ENCODE results near the gene TRIM33. TPM values are rescaled to one million over a fixed set of nuclear protein-coding genes. Genes with fewer than 3 reads are reported as not detected.
A peak's percentile ranks its signal among the peaks of the same experiment; 100 is the strongest.

Gene TRIM33
- total RNA-seq, 1 donor from 2014 or later, result 72.3 TPM

DNA sequence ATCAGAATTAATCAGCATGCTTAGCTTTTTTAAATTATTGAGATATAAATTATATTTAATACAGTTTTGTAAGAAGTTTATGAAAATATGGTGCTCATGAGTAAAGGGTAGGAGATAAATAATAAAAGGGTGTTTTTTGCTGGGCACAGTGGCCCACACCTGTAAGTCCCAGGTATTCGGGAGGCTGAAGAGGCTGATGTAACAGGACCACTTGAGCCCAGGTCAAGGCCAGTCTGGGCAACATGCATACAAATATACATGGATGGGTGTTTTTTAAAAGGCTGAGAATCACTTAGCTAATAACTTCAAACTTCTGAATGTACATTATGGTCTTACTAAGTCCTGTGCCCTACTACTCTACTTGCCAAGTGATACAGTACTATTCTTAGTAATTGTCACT is 73.2 kb downstream of the TRIM33 start:
- TF ChIP-seq, protein P1, sequence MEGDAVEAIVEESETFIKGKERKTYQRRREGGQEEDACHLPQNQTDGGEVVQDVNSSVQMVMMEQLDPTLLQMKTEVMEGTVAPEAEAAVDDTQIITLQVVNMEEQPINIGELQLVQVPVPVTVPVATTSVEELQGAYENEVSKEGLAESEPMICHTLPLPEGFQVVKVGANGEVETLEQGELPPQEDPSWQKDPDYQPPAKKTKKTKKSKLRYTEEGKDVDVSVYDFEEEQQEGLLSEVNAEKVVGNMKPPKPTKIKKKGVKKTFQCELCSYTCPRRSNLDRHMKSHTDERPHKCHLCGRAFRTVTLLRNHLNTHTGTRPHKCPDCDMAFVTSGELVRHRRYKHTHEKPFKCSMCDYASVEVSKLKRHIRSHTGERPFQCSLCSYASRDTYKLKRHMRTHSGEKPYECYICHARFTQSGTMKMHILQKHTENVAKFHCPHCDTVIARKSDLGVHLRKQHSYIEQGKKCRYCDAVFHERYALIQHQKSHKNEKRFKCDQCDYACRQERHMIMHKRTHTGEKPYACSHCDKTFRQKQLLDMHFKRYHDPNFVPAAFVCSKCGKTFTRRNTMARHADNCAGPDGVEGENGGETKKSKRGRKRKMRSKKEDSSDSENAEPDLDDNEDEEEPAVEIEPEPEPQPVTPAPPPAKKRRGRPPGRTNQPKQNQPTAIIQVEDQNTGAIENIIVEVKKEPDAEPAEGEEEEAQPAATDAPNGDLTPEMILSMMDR (IDR thresholded peaks at IDR 0.05; ENCODE audit: unreplicated experiment), result no peak
- H3K9me3 Mint-ChIP-seq, result peaks cover 27% of the 10 kb centered on the region
- H3K36me3 Mint-ChIP-seq, result peaks cover 33% of the 10 kb centered on the region
- peaks cover 11% of the 10 kb centered on the region for H3K4me1 Mint-ChIP-seq
- H3K27ac Mint-ChIP-seq, result no peak overlapping the region
- DNase-seq (ENCODE audit: low spot score in 2 of 2, unreplicated experiment in 2 of 2), result no peak
- no peak overlapping the region for H3K4me3 Mint-ChIP-seq
- no peaks in the 10 kb centered on the region for H3K27me3 Mint-ChIP-seq (ENCODE audit: low read depth)

DNA sequence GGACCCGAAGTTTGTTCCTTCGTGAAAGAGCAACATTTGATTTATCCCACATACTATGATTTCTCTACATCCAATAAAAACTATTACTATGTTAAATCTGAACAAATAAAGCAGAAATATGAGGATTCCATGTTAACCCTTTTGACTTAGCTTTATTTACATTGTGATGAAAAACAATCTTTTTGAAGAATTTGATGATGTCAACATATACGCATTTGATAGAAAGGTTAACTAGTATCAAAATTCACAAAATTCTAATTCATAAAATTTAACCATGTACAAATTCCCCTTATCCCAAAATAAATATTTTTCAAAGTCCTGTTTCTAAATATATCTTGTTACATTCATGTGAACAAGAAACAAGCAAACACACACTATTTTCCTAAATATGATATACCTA is 74.2 kb downstream of the TRIM33 start:
- no peak overlapping the region for H3K4me3 Mint-ChIP-seq
- H3K9me3 Mint-ChIP-seq, result peaks cover 27% of the 10 kb centered on the region
- H3K27ac Mint-ChIP-seq, result no peak overlapping the region
- H3K27me3 Mint-ChIP-seq (ENCODE audit: low read depth), result no peaks in the 10 kb centered on the region
- DNase-seq (ENCODE audit: low spot score in 2 of 2, unreplicated experiment in 2 of 2), result no peak
- H3K4me1 Mint-ChIP-seq, result peaks cover 11% of the 10 kb centered on the region
- H3K36me3 Mint-ChIP-seq, result peaks cover 31% of the 10 kb centered on the region
- TF ChIP-seq, protein P1 (IDR thresholded peaks at IDR 0.05; ENCODE audit: unreplicated experiment), result no peak

DNA sequence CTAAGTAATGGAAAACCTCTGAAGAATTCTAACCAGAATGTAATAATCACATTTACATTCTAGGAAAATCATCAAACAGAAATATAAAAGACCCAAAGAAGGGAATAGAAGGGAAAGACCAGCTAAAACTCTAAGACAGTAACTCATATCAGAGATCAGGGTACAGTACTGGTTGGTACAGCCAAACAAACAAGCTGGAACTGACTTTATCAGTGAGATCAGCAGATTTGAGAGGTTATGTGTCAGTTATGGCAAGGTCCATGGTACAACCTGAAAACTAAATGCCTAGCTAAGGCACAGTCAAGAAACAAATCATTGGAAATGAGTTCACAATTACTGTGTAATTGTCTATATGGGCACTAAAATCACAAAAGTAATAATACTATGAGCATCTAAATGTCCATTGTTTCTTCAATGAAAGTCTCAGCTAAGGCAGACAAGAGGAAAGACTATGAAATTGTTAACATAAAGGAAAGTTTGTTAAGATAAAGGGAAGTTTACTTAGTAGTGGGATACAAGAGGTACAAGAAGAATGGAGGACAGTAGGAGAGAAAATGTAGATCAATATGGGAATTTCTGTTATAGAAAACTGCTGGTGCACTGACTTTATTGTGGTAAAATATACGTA is 75.8 kb downstream of the TRIM33 start:
- Mint-ChIP-seq H3K4me3 (no peak overlapping the region), H3K9me3 (peaks cover 14% of the 10 kb centered on the region), H3K27ac (peak overlapping the region; percentile 64), H3K36me3 (peaks cover 21% of the 10 kb centered on the region), H3K4me1 (peaks cover 11% of the 10 kb centered on the region), H3K27me3 (ENCODE audit: low read depth) (no peaks in the 10 kb centered on the region)
- no peak for DNase-seq (ENCODE audit: low spot score in 2 of 2, unreplicated experiment in 2 of 2)
- TF ChIP-seq, protein P1 (IDR thresholded peaks at IDR 0.05; ENCODE audit: unreplicated experiment), result no peak

DNA sequence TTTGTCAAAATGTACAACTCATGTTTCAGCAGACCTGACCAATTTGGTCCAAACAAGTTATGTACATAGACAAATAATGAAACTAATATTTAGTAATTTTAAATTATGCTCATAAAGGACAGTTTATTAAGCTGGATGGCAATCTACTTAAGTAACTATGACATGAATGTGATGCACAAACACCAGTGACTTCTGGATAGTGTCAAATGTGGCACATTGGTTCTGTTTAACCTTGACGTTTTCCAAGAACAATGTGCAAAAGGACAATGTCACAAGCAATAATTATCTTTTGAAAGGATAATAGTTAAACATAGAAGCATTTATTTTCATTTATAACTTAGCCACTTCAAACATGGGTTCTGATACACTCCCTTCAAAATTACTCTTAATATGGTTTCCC is 80.0 kb downstream of the TRIM33 start:
- Mint-ChIP-seq H3K27me3 (ENCODE audit: low read depth) (no peaks in the 10 kb centered on the region), H3K4me3 (no peak overlapping the region), H3K4me1 (peaks cover 7% of the 10 kb centered on the region), H3K9me3 (no peaks in the 10 kb centered on the region), H3K27ac (no peak overlapping the region), H3K36me3 (peaks cover 10% of the 10 kb centered on the region)
- TF ChIP-seq, protein P1 (IDR thresholded peaks at IDR 0.05; ENCODE audit: unreplicated experiment), result no peak
- no peak for DNase-seq (ENCODE audit: low spot score in 2 of 2, unreplicated experiment in 2 of 2)

DNA sequence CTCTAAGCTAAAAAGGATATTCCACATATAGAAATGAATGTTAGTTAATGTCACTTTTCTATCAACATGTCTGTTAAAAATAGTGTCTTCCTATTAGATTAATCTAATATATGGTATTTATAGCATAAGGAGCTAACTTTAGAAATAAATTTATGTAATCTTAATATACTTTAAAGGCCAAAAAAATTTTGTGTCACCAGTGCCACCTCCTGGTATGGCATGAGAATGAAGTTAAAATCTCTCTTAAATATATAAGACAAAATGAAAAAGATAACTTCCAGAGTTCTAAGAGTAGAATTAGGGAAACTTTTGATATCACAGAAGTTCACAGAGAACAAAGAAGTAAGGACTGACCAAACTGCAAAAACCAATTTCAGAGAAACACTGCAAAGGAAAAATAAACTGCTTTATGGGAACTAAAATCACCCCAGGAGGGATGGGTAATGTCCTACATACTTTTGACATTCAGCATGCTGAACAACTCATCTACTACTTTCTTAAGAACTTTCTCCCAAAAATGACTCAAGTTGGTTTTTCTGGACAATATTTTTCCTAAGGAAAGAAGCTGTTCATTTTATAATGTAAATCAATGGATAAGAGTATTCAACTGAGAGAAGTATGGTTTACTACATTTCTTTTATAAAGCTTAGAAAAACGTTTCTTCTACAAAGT is 82.8 kb downstream of the TRIM33 start:
- H3K4me3 Mint-ChIP-seq, result no peak overlapping the region
- no peaks in the 10 kb centered on the region for H3K27me3 Mint-ChIP-seq (ENCODE audit: low read depth)
- no peak overlapping the region for H3K27ac Mint-ChIP-seq
- TF ChIP-seq, protein P1 (IDR thresholded peaks at IDR 0.05; ENCODE audit: unreplicated experiment), result peak; percentile 52
- H3K36me3 Mint-ChIP-seq, result peaks cover 26% of the 10 kb centered on the region
- H3K9me3 Mint-ChIP-seq, result no peaks in the 10 kb centered on the region
- no peak for DNase-seq (ENCODE audit: low spot score in 2 of 2, unreplicated experiment in 2 of 2)
- H3K4me1 Mint-ChIP-seq, result no peaks in the 10 kb centered on the region

All from mesothelial cell of epicardium (in vitro differentiated cells).